ENCODE measurements around the gene TMEM221. TPM values are rescaled to one million over a fixed set of nuclear protein-coding genes. Genes with fewer than 3 reads are reported as not detected.
A peak's percentile ranks its signal among the peaks of the same experiment; 100 is the strongest.

TMEM221 gene
- total RNA-seq, 1 experiment from 2014 or later, result 3.4 TPM

- POLR2A ChIA-PET, result no interaction called here
Measured at GRCh38 chr19:17469481-17470067, 21.1 kb upstream of the TMEM221 start.

More at GRCh38 chr19:17469481-17470067, 21.1 kb upstream of the TMEM221 start:
- H3K9me3 ChIP-seq (ENCODE audit: control insufficient read depth in 1 of 2, insufficient read depth in 1 of 2, low read depth in 1 of 2, low read length in 2 of 2), result no peaks in the 10 kb centered on the region
- H3K27ac ChIP-seq (ENCODE audit: low read depth, low read length), result peak overlapping the region; percentile 83
- H3K79me2 ChIP-seq (ENCODE audit: insufficient read depth, low read length), result peaks cover 9% of the 10 kb centered on the region; the same call in 1 of the 2 replicates
- no peaks in the 10 kb centered on the region for H3K36me3 ChIP-seq (ENCODE audit: control insufficient read depth in 1 of 2, insufficient read depth in 2 of 2, low read length in 2 of 2)
- ChIA-PET CTCF (interaction anchor here (1.9 kb wide), 1 partner anchor 27 kb away, joined by 5 read pairs; no protein-coding TSS in a partner anchor), RAD21 (ENCODE audit: low non-redundant PET in 1 of 2, low total read pairs in 2 of 2, uncharacterized antibody in 2 of 2, unreplicated experiment in 2 of 2) (no interaction called here)
- TF ChIP-seq MAX (IDR thresholded peaks at IDR 0.05), result peak; percentile 77
- no peak for TF ChIP-seq ZBTB33 (IDR thresholded peaks at IDR 0.05; ENCODE audit: extremely low read depth, insufficient replicate concordance, low read length)
- TF ChIP-seq YY1 (IDR thresholded peaks at IDR 0.05; ENCODE audit: extremely low read depth, insufficient replicate concordance, low read depth, low read length), result no peak
- H3K9ac ChIP-seq (ENCODE audit: low read length), result peak overlapping the region; percentile 82
- H3K27me3 ChIP-seq (ENCODE audit: insufficient read depth, low read length), result no peaks in the 10 kb centered on the region
- H4K20me1 ChIP-seq (ENCODE audit: insufficient read depth), result no peaks in the 10 kb centered on the region
- BruUV-seq (replicated peaks), result no TSS peak
- DNase-seq (ENCODE audit: low read depth, low spot score) (peak; percentile 96), ATAC-seq (peak; percentile 73)
- H2AFZ ChIP-seq (ENCODE audit: low read depth, low read length, poor library complexity, severe bottlenecking), result peak overlapping the region; percentile 92
- H3K4me1 ChIP-seq (ENCODE audit: control insufficient read depth in 1 of 2, insufficient read depth in 2 of 2, low read length in 2 of 2), result peaks cover 37 to 67% of the 10 kb centered on the region in 2 experiments
- H3K9me2 ChIP-seq (ENCODE audit: insufficient read depth), result no peaks in the 10 kb centered on the region
- H3K4me2 ChIP-seq (ENCODE audit: low read length), result peak overlapping the region; percentile 98
- intact Hi-C loops (cut with micrococcal nuclease), result no loop called here
- H3K4me3 ChIP-seq (replicated peaks in 1 of 2; ENCODE audit: low read depth in 1 of 2, low read length in 2 of 2), result peak overlapping the region; percentile 66 to 78
